NB4 (cell line): ENCODE results near the gene LLPH.

Source experiments
- DNase-seq: peaks from one replicate; pipeline ENCODE4 v3.0.0; 2010; ENCODE audit warnings: low read depth
- H3K4me3 ChIP-seq: one replicate; pipeline ENCODE4 v1.5.1; 2011; ENCODE audit warnings: mild to moderate bottlenecking, low read depth, low read length, moderate library complexity
- CTCF ChIP-seq: IDR thresholded peaks from one replicate; pipeline ENCODE4 v1.5.1; 2012; ENCODE audit warnings: low read depth, low read length
- MAX ChIP-seq: IDR thresholded peaks from 2 replicates; pipeline ENCODE4 v1.6.1; 2011; ENCODE audit warnings: low read depth, low read length
- MYC ChIP-seq: IDR thresholded peaks from 2 replicates; pipeline ENCODE4 v1.6.1; 2011; ENCODE audit warnings: low read depth, low read length
- POLR2A ChIP-seq: IDR thresholded peaks from 2 replicates; pipeline ENCODE4 v1.6.1; 2011; ENCODE audit warnings: mild to moderate bottlenecking; ENCODE audit not compliant: insufficient read length; ENCODE audit errors: extremely low read depth

The LLPH gene

GRCh38 chr12:66162701-66163100, 32.2 kb upstream of the LLPH start:
- H3K4me3 ChIP-seq = no peak overlapping the region
- no peak for TF ChIP-seq CTCF
- no peak for TF ChIP-seq POLR2A
- TF ChIP-seq MAX = no peak
- no peak for TF ChIP-seq MYC

GRCh38 chr12:66160704-66161103, 30.2 kb upstream of the LLPH start:
- H3K4me3 ChIP-seq = no peak overlapping the region
- no peak for TF ChIP-seq CTCF
- TF ChIP-seq MAX = no peak
- no peak for TF ChIP-seq POLR2A
- TF ChIP-seq MYC = no peak
- no peak for DNase-seq

More at GRCh38 chr12:66162701-66163100, 32.2 kb upstream of the LLPH start:
- DNase-seq = no peak

- H3K4me3 ChIP-seq = no peak overlapping the region
- TF ChIP-seq CTCF = no peak
- TF ChIP-seq POLR2A = no peak
- TF ChIP-seq MAX = no peak
- no peak for TF ChIP-seq MYC
- no peak for DNase-seq
These were observed 28.6 kb upstream of the LLPH start for GRCh38 chr12:66159123-66159522.

- TF ChIP-seq MAX (no peak), CTCF (no peak), POLR2A (no peak), MYC (no peak)
- no peak overlapping the region for H3K4me3 ChIP-seq
- DNase-seq = no peak
These were observed 26.1 kb upstream of the LLPH start for GRCh38 chr12:66156654-66157053.

DNA sequence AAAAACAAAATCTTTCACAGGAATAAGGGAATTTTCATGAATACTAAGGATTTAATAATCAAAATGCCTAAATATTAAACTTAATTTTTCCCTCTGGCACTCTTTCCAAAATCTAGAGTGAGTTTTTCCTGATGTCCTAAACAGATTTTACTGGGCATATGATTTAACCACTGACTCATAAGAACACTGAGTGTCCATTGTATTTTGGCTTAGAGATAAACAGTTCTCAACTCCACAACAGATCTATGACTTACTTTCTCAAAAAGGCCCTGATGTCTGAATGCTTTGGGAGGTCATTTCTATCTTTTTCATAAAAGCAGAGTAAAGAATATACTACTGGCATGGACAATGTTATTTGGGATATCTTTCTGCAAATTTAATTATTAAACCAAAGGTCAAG, 24.2 kb upstream of the LLPH start:
- H3K4me3 ChIP-seq = no peak overlapping the region
- TF ChIP-seq POLR2A = no peak
- no peak for TF ChIP-seq MAX
- TF ChIP-seq MYC = no peak
- TF ChIP-seq CTCF = no peak
- DNase-seq = no peak

DNA sequence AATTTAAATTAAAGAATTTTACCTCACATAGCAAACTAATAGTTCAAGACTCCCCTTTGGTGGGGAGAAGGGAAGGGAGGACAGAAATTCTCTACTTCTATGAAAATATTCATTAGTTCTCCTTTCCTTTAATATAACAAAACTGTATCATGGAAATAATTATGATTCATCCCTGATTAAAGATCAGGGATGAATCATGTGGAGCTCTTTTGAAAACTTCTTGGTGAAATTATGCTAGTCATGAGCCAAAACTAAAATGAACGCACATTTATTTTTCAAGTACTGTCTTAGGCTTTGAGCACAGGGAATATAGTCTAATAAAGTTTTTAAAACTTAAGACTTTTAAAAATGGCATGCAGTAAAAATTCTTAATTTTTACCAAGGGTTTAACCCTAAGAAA, 22.2 kb upstream of the LLPH start:
- H3K4me3 ChIP-seq = no peak overlapping the region
- TF ChIP-seq CTCF (no peak), MYC (no peak), POLR2A (no peak), MAX (no peak)
- no peak for DNase-seq
